NCI-H146 treated with DMSO at 0.1 percent for 48 hours (cell line): ENCODE results near the gene RFTN2.
"Not testable (repeated sequence)": the region's sequence is repeated elsewhere in the genome, so short reads cannot be mapped to it uniquely, and the experiment has no call there.

Experiments
- DNase-seq: peaks from one replicate; lab custom pipeline; 2025; ENCODE audit not compliant: unreplicated experiment; lab: John Stamatoyannopoulos, UW

RFTN2 gene

DNA sequence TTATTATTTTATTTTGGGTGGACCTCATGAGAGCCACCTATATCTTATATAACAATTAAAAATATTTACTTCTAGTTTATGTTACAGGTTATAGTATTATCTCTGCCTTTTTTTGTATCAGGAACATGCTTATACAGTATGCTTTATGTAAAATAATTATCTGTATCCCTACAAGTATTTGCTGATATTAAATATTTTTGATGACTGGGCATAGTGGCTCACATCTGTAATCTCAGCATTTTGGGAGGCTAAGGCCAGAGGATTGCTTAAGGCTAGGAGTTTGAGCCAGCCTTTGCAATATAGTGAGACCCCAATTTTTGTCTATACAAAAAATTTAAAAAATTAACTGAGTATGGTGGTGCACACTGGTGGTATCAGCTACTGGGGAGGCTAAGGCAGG is 119.9 kb downstream of the RFTN2 start:
- no peak for DNase-seq

GRCh38 chr2:197551260-197551659 is 124.1 kb downstream of the RFTN2 start:
- DNase-seq, result not testable (repeated sequence)

GRCh38 chr2:197548582-197548981 is 126.8 kb downstream of the RFTN2 start:
- DNase-seq, result no peak

DNA sequence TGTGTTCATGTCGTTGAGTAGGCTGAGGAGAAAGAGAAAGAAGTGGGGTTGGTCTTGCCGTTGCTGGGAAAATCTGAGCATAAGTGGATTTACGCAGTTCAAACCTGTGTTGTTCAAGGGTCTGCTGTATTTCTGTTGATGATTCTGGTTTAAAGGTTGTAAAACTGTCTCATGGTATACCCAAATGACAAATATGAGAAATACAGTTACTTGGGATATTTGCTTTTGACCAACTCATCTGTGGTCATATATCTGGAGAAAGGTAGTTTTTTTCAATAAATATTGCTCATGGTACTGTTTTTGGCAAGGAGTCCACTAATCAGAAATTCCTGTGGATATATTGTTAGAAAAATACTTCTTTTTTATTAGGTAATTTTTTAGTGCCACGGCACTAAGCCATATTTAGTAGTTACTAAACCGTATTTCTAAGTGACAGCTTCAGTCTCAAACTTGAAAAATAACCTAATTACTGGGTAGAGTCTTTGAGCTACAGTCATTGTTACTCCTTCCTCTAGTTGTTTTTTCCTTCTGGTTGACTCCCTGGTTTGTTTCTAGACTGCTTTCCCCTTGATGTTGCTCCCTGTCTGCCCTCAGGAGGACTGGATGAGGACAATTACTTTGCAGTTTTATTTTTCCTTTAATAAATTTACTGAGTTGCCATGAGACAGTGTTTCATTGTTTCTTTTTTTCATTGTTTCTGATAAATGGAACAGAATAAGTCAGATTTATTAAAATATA is 128.1 kb downstream of the RFTN2 start:
- no peak for DNase-seq

- no peak for DNase-seq
These were observed 132.2 kb downstream of the RFTN2 start for GRCh38 chr2:197543206-197543605.

GRCh38 chr2:197539734-197540133 is 135.7 kb downstream of the RFTN2 start:
- DNase-seq, result no peak

DNA sequence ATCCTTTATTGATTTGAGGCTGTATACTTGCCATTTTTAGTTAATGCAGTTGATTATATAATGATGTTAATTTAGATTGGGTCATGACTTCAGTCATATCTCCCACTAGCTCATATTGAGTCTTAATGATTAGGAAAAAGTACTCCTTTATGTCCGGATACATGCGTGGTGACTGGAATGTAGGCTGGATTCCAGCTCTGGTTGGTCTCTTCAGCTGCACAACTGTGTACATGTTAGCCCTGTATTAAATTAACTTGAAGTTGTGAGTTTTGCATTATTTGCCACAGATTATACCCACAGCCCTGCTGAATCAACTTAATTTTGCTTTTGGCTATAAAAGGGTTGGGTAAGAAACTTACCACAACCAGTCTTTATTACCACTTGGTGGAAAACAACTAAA is 137.0 kb downstream of the RFTN2 start:
- no peak for DNase-seq
